Retinal pigment epithelial cell (primary cell): ENCODE results near the gene MYO5A.
"Not testable (repeated sequence)": the region's sequence is repeated elsewhere in the genome, so short reads cannot be mapped to it uniquely, and the experiment has no call there.

ENCODE experiments used
- DNase-seq: peaks from one replicate; pipeline ENCODE4 v3.0.0-alpha.2; 2010; ENCODE audit warnings: low read depth
- H3K4me3 ChIP-seq: 2 replicates; pipeline ENCODE4 v1.5.1; 2011; ENCODE audit warnings: mild to moderate bottlenecking, low read length, control low read depth, moderate library complexity
- TF ChIP-seq, protein P1 (sequence below): conservative IDR thresholded peaks from 2 replicates; pipeline ENCODE4 v1.5.1; 2011; ENCODE audit warnings: low read depth, low read length, control low read depth, inconsistent platforms

The MYO5A gene

GRCh38 chr15:52566889-52567288, 38.2 kb upstream of the MYO5A start:
- H3K4me3 ChIP-seq, result peak overlapping the region; percentile 83
- TF ChIP-seq, protein P1, sequence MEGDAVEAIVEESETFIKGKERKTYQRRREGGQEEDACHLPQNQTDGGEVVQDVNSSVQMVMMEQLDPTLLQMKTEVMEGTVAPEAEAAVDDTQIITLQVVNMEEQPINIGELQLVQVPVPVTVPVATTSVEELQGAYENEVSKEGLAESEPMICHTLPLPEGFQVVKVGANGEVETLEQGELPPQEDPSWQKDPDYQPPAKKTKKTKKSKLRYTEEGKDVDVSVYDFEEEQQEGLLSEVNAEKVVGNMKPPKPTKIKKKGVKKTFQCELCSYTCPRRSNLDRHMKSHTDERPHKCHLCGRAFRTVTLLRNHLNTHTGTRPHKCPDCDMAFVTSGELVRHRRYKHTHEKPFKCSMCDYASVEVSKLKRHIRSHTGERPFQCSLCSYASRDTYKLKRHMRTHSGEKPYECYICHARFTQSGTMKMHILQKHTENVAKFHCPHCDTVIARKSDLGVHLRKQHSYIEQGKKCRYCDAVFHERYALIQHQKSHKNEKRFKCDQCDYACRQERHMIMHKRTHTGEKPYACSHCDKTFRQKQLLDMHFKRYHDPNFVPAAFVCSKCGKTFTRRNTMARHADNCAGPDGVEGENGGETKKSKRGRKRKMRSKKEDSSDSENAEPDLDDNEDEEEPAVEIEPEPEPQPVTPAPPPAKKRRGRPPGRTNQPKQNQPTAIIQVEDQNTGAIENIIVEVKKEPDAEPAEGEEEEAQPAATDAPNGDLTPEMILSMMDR, result no peak
- DNase-seq, result no peak

- not testable (repeated sequence) for DNase-seq, H3K4me3 ChIP-seq
Measured at GRCh38 chr15:52565417-52566358, 37.0 kb upstream of the MYO5A start.

DNA sequence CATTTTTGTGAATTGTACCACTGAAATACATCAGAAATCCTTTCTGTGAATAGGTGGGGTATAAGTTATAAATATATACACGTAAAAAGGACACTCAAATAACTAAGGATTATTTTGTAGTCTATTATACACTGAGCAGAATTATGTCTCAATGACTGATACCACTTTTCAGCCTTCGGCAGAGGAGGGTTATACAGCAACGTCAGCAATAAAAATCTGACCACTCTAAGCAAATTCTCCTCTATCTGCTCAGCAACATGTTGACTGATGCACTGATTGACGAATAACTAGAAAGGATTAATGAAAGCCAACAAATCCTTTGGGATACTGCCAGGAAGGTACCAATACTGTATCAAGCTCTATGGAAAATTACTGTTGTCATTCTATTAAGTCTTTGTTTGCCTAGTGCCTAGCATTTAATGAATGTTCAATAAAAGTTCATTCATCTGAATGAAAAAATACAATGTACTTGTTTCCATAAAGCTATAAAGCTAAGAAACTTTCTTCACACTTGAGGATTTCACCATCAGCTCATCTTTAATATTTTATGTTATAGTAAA, 34.9 kb upstream of the MYO5A start:
- TF ChIP-seq, protein P1, result no peak
- H3K4me3 ChIP-seq, result no peak overlapping the region
- DNase-seq, result peak; percentile 89

DNA sequence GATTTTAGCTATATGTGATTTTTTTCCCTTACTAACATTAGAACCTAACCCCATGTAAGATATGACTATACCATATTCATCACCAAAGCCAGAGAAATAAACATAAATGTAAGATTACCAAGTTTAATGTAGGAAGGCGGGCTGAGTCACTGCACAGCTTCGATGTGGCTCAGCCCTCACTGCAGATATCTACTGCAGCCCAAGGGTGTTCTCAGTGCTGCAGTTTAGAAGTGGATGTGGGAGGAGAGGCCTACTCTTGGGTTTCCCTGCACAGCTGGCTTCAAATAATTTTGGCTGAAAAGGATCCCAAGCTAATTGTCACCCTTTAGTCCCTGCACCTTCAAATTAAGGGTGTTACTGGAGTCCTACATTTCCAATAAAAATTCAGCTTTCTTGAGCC, 30.9 kb upstream of the MYO5A start:
- TF ChIP-seq, protein P1, result no peak
- no peak for DNase-seq
- no peak overlapping the region for H3K4me3 ChIP-seq

- TF ChIP-seq, protein P1, result no peak
- no peak for DNase-seq
- no peak overlapping the region for H3K4me3 ChIP-seq
Measured at GRCh38 chr15:52559022-52559421, 30.3 kb upstream of the MYO5A start.

DNA sequence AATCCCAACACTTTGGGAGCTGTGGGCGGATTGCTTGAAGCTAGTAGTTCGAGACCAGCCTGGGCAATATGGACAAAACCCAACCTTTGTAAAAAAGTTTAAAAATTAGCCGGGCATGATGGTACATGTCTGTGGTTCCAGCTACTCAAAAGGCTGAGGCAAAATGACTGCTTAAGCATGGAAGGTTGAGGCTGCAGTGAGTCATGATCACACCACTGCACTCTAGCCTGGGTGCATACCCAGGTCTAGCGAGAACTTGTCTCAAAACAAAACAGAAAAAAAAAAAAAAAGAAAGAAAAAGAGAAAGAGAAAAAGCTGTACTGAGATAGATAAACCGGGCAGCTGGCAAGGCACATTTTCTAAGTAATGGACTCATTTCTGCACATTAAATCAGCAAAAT, 29.5 kb upstream of the MYO5A start:
- TF ChIP-seq, protein P1, result no peak
- DNase-seq, result peak; percentile 59
- no peak overlapping the region for H3K4me3 ChIP-seq

DNA sequence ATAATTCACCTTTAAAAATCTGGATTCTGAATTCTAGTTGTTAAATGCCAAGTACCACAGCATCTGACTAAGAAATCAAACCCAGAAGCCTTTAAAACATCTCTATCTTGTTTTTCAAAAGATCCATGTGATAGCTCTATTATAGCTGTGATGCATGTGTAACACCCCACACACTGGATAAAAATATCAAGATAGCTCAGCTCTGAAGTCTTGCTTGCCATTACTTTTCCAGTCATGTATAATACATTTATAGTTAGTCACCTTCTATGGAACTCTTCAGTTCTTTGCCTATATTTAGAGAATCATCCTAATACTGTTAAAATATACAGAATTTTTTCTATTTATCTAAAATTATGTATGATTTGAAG, 28.6 kb upstream of the MYO5A start:
- no peak for DNase-seq
- TF ChIP-seq, protein P1, result no peak
- H3K4me3 ChIP-seq, result no peak overlapping the region
